GM19468 (cell line): ENCODE data around the gene SERINC4.
"Not testable (repeated sequence)": the region's sequence is repeated elsewhere in the genome, so short reads cannot be mapped to it uniquely, and the experiment has no call there.

Experiments
- ATAC-seq: cut with Tn5 transposase; IDR thresholded peaks from one replicate; pipeline ENCODE4 v1.9.1; 2021; ENCODE audit warnings: mild to moderate bottlenecking, moderate library complexity, moderate number of reproducible peaks; ENCODE audit not compliant: unreplicated experiment; ENCODE audit errors: extremely low read depth

Gene SERINC4

DNA sequence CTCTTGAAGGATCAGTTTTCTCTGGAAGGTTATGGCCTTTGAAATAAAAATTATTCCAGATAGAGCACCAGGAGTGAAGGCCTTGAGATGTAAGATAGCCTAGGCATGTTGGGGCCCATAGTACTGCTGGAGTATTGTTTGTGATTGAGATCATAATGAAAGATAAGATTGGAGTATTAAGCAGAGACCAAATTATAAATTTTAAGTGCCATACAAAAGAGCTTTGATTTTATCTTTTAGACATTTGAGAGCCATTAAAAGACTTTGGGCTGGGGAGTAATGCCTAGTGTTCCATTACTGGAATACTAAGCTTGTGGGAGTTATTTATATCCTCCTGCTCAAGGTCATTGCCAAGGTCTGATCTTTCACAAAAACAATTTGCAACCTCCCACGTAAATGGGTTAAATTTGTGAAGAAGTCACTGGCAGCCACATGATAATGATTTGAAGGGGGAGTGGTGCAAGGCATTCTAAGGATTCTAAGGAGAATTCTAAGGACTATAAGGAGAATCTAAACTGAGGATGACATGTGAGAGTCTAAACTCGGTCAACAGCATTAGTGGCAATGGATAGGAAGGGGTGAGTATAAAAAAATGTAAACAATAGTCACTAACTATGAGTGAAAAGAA is 36.1 kb downstream of the SERINC4 start:
- no peak for ATAC-seq

DNA sequence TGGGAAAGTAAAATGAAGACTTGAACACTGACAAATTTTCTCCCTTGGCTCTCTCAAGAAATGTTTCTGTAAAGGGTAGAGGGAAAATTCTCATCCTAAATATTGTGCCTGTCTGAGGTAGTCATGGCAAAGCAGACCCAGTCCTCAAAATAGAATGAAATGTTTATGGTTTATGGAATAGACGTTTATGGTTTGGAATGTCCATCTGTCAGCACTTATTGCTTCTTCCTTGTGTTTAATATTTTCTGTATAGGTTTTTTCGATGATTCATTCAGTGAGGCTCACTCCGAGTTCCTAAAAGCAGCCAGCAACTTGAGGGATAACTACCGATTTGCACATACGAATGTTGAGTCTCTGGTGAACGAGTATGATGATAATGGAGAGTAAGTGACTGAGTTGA is 37.2 kb downstream of the SERINC4 start:
- ATAC-seq: no peak

DNA sequence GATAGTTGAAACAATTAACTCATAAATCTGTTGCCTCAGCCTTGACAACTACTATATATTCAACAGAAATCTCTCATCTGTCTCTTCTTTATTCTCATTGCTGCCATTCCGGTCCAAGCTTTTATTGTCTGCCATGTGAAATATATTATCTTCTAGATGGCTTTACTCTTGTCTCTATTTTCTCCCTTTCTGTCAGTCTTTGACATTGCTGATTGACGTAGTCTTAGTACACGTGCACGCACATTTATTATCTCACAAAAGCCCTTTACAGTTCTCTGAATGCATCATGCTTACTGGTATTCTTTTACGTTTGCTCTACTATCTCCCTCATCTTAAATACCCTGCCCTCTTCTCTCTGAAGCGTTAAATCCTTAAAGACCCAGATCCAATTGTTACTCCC is 48.1 kb downstream of the SERINC4 start:
- no peak for ATAC-seq

DNA sequence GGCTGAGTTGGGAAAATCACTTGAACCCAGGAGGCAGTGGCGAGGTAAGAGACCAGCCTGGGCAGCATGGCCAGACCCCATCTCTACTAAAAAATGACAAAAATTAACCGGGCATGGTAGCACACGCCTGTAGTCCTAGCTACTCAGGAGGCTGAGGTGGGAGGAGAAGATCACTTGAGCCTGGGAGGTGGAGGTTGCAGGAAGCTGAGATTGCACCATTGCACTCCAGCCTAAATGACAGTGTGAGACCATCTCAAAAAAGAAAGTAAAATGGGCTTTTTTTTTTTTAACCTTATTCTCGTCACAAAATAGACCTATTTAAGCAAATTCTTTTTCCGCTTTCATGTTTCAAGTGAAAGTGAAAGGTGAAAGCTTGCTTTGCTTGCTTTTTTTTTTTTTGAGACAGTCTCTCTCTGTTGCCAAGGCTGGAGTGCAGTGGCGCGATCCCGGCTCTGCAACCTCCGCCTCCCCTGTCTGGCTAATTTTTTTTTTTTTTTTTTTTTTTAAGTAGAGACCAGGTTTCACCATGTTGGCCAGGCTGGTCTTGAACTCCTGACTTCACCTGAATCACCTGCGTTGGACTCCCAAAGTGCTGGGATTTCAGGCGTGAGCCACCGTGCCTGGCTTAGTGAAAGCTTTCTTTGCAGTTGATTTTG is 50.2 kb downstream of the SERINC4 start:
- ATAC-seq: no peak

DNA sequence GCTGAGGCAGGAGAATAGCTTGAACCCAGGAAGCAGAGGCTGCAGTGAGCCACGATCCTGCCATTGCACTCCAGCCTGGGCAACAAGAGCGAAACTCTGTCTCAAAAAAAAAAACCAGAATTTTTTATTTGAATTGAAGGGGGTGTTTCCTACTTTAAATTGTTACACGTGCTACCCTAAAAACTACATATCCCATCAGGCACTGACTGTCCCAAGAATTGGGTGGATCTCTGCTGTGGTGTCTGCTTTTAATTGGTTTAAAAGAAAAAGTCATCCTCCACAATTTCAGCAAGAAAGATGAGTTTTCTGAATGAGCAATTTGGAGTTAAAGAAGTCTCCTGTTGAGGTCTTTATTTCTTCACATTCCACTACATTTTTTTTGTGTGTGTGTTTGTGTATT is 51.6 kb downstream of the SERINC4 start:
- no peak for ATAC-seq

DNA sequence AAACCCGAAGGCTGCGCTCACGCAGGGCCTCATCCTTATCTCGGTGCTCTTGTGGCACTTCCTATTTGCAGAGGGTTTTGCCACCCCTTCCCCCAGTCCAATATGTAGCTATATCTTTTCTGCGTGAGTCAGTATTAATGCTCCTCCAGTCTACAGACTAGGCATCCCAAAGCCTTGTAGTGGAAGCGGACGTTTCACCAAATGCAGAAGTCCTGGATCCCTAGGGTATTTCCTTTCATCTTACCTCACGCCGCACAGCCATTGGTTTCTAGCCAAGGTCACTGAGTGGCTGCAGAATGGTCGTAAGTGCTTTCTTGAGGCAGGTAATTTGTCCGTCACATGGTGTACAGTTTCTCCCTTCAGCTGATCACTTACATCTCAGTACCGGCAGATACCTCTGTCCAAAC is 53.1 kb downstream of the SERINC4 start:
- ATAC-seq: not testable (repeated sequence)

DNA sequence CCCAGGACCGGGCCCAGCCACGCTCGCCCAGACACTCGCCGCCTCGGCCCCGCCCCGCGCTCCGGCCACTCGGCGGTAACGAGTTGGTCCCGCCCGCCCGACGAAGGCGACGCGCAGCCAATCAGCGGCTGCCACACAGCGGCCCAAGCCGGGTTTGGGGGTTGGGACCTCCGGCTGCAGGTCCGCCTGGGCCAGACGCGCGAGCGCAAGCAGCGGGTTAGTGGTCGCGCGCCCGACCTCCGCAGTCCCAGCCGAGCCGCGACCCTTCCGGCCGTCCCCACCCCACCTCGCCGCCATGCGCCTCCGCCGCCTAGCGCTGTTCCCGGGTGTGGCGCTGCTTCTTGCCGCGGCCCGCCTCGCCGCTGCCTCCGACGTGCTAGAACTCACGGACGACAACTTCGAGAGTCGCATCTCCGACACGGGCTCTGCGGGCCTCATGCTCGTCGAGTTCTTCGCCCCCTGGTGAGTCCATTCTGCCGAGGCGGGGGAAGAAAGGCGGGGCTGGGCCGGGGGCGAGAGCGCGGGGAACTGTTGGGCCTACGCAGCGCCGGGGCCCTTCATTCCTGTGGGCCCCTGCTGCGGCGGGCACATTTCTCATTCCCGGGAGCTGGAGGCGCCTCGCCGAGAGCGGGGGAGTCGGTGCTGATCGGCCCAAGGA is 53.6 kb downstream of the SERINC4 start, which contains the start of gene PDIA3:
PDIA3 (plus strand) TSS at position 194 of the 658 bp plus-strand sequence; CDS start at position 296, 102 bp downstream.
- peak; percentile 26 for ATAC-seq
